ENCODE data around the gene GSTA2.
"Not testable (repeated sequence)": the region's sequence is repeated elsewhere in the genome, so short reads cannot be mapped to it uniquely, and the experiment has no call there.

GSTA2 gene

GRCh38 chr6:52763322-52763916 lies at the start of gene GSTA2:
Gene GSTA2, minus strand, starts transcription at chr6:52763475. Its CDS starts 5,528 bp downstream, at chr6:52757947.
- H3K36me3 Mint-ChIP-seq (ENCODE audit: low read depth); H3K4me3 Mint-ChIP-seq; H3K4me1 Mint-ChIP-seq (ENCODE audit: low read depth); H3K9me3 Mint-ChIP-seq; H3K27me3 Mint-ChIP-seq (ENCODE audit: low read depth); H3K27ac Mint-ChIP-seq; DNase-seq (ENCODE audit: low spot score): not testable (repeated sequence)

- H3K27ac Mint-ChIP-seq; H3K9me3 Mint-ChIP-seq; DNase-seq (ENCODE audit: low spot score); H3K4me3 Mint-ChIP-seq; H3K4me1 Mint-ChIP-seq (ENCODE audit: low read depth); H3K36me3 Mint-ChIP-seq (ENCODE audit: low read depth): not testable (repeated sequence)
- peaks cover 19% of the 10 kb centered on the region for H3K27me3 Mint-ChIP-seq (ENCODE audit: low read depth)
Observed at GRCh38 chr6:52809777-52810176, 46.5 kb upstream of the GSTA2 start.

GRCh38 chr6:52808660-52809059 lies 45.4 kb upstream of the GSTA2 start:
- no peak for DNase-seq (ENCODE audit: low spot score)
- Mint-ChIP-seq H3K4me3 (no peak overlapping the region), H3K9me3 (no peaks in the 10 kb centered on the region), H3K27ac (no peak overlapping the region), H3K36me3 (ENCODE audit: low read depth) (no peaks in the 10 kb centered on the region), H3K27me3 (ENCODE audit: low read depth) (peaks cover 20% of the 10 kb centered on the region), H3K4me1 (ENCODE audit: low read depth) (no peaks in the 10 kb centered on the region)

- H3K4me3 Mint-ChIP-seq; H3K9me3 Mint-ChIP-seq; H3K36me3 Mint-ChIP-seq (ENCODE audit: low read depth); H3K4me1 Mint-ChIP-seq (ENCODE audit: low read depth); H3K27ac Mint-ChIP-seq; DNase-seq (ENCODE audit: low spot score): not testable (repeated sequence)
- peaks cover 12% of the 10 kb centered on the region for H3K27me3 Mint-ChIP-seq (ENCODE audit: low read depth)
Observed at GRCh38 chr6:52803668-52804255, 40.5 kb upstream of the GSTA2 start, which contains the start of gene GSTA1. Gene GSTA1, minus strand, starts transcription at chr6:52803816. Its CDS starts 4,549 bp downstream, at chr6:52799267.

- no peaks in the 10 kb centered on the region for H3K36me3 Mint-ChIP-seq (ENCODE audit: low read depth)
- H3K9me3 Mint-ChIP-seq, result no peaks in the 10 kb centered on the region
- H3K27ac Mint-ChIP-seq, result no peak overlapping the region
- no peak overlapping the region for H3K4me3 Mint-ChIP-seq
- peaks cover 12% of the 10 kb centered on the region for H3K27me3 Mint-ChIP-seq (ENCODE audit: low read depth)
- DNase-seq (ENCODE audit: low spot score), result no peak
- no peaks in the 10 kb centered on the region for H3K4me1 Mint-ChIP-seq (ENCODE audit: low read depth)
Observed at GRCh38 chr6:52802806-52803205, 39.5 kb upstream of the GSTA2 start.

- Mint-ChIP-seq H3K27ac (no peak overlapping the region), H3K9me3 (no peaks in the 10 kb centered on the region), H3K27me3 (ENCODE audit: low read depth) (peaks cover 15% of the 10 kb centered on the region), H3K4me1 (ENCODE audit: low read depth) (no peaks in the 10 kb centered on the region), H3K4me3 (no peak overlapping the region), H3K36me3 (ENCODE audit: low read depth) (no peaks in the 10 kb centered on the region)
- DNase-seq (ENCODE audit: low spot score), result no peak
Observed at GRCh38 chr6:52801188-52801841, 38.0 kb upstream of the GSTA2 start.

- not testable (repeated sequence) for H3K4me1 Mint-ChIP-seq (ENCODE audit: low read depth); H3K27ac Mint-ChIP-seq; H3K9me3 Mint-ChIP-seq; H3K36me3 Mint-ChIP-seq (ENCODE audit: low read depth); DNase-seq (ENCODE audit: low spot score); H3K4me3 Mint-ChIP-seq
- peaks cover 12% of the 10 kb centered on the region for H3K27me3 Mint-ChIP-seq (ENCODE audit: low read depth)
Observed at GRCh38 chr6:52799272-52799671, 36.0 kb upstream of the GSTA2 start.

GRCh38 chr6:52794366-52794765 lies 31.1 kb upstream of the GSTA2 start:
- not testable (repeated sequence) for H3K27me3 Mint-ChIP-seq (ENCODE audit: low read depth)

GRCh38 chr6:52790861-52791260 lies 27.6 kb upstream of the GSTA2 start:
- DNase-seq (ENCODE audit: low spot score), result no peak
- H3K4me1 Mint-ChIP-seq (ENCODE audit: low read depth), result no peaks in the 10 kb centered on the region
- no peaks in the 10 kb centered on the region for H3K27me3 Mint-ChIP-seq (ENCODE audit: low read depth)
- H3K36me3 Mint-ChIP-seq (ENCODE audit: low read depth), result no peaks in the 10 kb centered on the region
- H3K4me3 Mint-ChIP-seq, result no peak overlapping the region
- no peaks in the 10 kb centered on the region for H3K9me3 Mint-ChIP-seq
- H3K27ac Mint-ChIP-seq, result no peak overlapping the region

More at GRCh38 chr6:52794366-52794765, 31.1 kb upstream of the GSTA2 start:
- not testable (repeated sequence) for DNase-seq (ENCODE audit: low spot score); H3K4me1 Mint-ChIP-seq (ENCODE audit: low read depth); H3K4me3 Mint-ChIP-seq; H3K36me3 Mint-ChIP-seq (ENCODE audit: low read depth); H3K9me3 Mint-ChIP-seq; H3K27ac Mint-ChIP-seq

GRCh38 chr6:52789658-52790057 lies 26.4 kb upstream of the GSTA2 start:
- not testable (repeated sequence) for H3K36me3 Mint-ChIP-seq (ENCODE audit: low read depth); H3K27me3 Mint-ChIP-seq (ENCODE audit: low read depth); H3K4me3 Mint-ChIP-seq; H3K9me3 Mint-ChIP-seq; H3K4me1 Mint-ChIP-seq (ENCODE audit: low read depth); DNase-seq (ENCODE audit: low spot score); H3K27ac Mint-ChIP-seq

- H3K27me3 Mint-ChIP-seq (ENCODE audit: low read depth), result no peaks in the 10 kb centered on the region
- H3K9me3 Mint-ChIP-seq, result peaks cover 3% of the 10 kb centered on the region
- DNase-seq (ENCODE audit: low spot score), result no peak
- H3K4me3 Mint-ChIP-seq, result no peak overlapping the region
- no peaks in the 10 kb centered on the region for H3K4me1 Mint-ChIP-seq (ENCODE audit: low read depth)
- no peaks in the 10 kb centered on the region for H3K36me3 Mint-ChIP-seq (ENCODE audit: low read depth)
- H3K27ac Mint-ChIP-seq, result no peak overlapping the region
Observed at GRCh38 chr6:52788478-52788877, 25.2 kb upstream of the GSTA2 start.

GRCh38 chr6:52787917-52788316 lies 24.6 kb upstream of the GSTA2 start:
- H3K27ac Mint-ChIP-seq, result no peak overlapping the region
- H3K36me3 Mint-ChIP-seq (ENCODE audit: low read depth), result no peaks in the 10 kb centered on the region

GRCh38 chr6:52786249-52786956 lies 23.1 kb upstream of the GSTA2 start:
- Mint-ChIP-seq H3K36me3 (ENCODE audit: low read depth) (no peaks in the 10 kb centered on the region), H3K27ac (no peak overlapping the region), H3K27me3 (ENCODE audit: low read depth) (no peaks in the 10 kb centered on the region), H3K4me1 (ENCODE audit: low read depth) (no peaks in the 10 kb centered on the region), H3K9me3 (peaks cover 3% of the 10 kb centered on the region), H3K4me3 (no peak overlapping the region)
- DNase-seq (ENCODE audit: low spot score), result no peak

More at GRCh38 chr6:52787917-52788316, 24.6 kb upstream of the GSTA2 start:
- Mint-ChIP-seq H3K9me3 (peaks cover 3% of the 10 kb centered on the region), H3K4me1 (ENCODE audit: low read depth) (no peaks in the 10 kb centered on the region), H3K27me3 (ENCODE audit: low read depth) (no peaks in the 10 kb centered on the region), H3K4me3 (no peak overlapping the region)
- no peak for DNase-seq (ENCODE audit: low spot score)

- not testable (repeated sequence) for H3K27me3 Mint-ChIP-seq (ENCODE audit: low read depth); H3K36me3 Mint-ChIP-seq (ENCODE audit: low read depth); H3K4me3 Mint-ChIP-seq; H3K9me3 Mint-ChIP-seq; DNase-seq (ENCODE audit: low spot score); H3K4me1 Mint-ChIP-seq (ENCODE audit: low read depth); H3K27ac Mint-ChIP-seq
Observed at GRCh38 chr6:52782696-52783274, 19.5 kb upstream of the GSTA2 start.

Measured in T-helper 2 cell treated with Interferon-gamma antibody and Interleukin-4, amounts not matched to agents 5 μg/mL and 100 μg/mL, for 36 hours (primary cell).